ENCODE data around the gene RGS19. TPM values are rescaled to one million over a fixed set of nuclear protein-coding genes. Genes with fewer than 3 reads are reported as not detected.

The RGS19 gene
- total RNA-seq, 8 experiments from 2014 or later: 0.92 to 8.8 (median 3.3) TPM

DNA sequence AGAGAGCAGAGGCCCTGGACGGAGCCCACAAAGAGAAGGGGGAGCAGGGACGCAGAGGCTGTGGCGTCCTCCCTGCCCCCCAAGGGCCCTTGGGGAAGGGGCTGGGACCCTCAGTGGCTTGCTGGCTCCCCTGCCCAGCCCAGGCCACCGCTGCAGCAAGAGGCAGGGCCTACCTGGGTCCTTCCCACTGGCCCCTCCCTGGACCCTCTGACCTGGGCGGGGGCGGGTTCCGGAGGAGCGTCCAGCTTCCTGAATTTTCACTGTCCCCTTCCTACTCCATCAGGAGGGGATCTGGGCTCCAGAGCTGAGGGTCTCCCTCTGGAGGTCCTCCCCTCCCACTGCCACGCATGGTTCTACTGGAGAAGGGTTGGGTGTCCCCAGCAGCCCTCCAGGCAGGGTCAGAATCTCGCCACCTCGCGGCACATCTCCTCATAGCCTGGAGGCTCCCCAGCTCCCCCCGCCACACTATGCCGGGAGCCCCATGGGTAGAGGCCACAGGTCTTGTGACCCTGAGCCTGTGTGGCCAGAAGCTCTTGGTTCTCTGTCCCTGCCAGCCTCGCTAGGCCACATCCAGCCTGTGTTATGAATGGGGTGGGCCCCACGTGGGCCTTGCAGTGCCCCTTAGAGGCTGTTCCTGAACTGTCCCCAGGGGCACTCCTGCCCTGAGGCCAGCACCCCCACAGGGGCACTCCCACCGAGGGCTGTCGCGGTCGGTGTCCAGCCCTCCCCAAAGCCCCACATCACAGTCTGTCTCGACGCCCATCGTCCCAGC lies 28.9 kb downstream of the RGS19 start:
- no peak overlapping the region for H3K27ac ChIP-seq
- H3K4me3 ChIP-seq: no peak overlapping the region
- peaks cover 14 to 15% of the 10 kb centered on the region in 2 donors for H3K4me1 ChIP-seq (replicated peaks in 1 of 2)
- ATAC-seq (replicated peaks in 6 of 8): no peak
- whole genome bisulfite sequencing, 10 experiments: 67 to 74% methylated on average over 2 to 6 of the region's 23 CpGs; no CpG with 5 or more reads in 8 of the 10 experiments
- in situ Hi-C loops (cut with MboI; ENCODE audit: low pct_unique_long_range_greater_than_20kb in 2 of 9, low sequenced_read_pairs in 9 of 9, unreplicated experiment in 9 of 9): no loop called here

DNA sequence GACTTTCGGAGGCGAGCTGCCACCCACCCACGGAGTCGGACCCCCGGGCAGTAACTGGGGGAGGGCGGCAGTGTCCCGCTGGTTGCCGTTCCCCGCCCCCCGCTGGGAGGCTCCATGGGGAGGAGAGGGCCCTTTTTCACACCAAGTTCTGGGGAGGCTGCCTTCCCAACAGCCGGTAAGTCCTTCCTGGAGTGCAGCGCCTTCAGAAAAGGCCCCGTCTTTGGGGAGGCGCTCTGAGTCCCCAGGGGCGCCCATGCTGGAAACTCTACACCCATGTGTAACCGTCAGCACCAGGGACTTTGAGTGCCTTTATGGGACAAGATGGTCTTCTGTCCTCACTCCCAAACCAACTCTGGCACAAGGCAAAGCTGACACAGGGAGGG lies 29.4 kb downstream of the RGS19 start:
- Histone ChIP-seq H3K4me1 (replicated peaks in 1 of 2) (peaks cover 14 to 15% of the 10 kb centered on the region in 2 donors), H3K4me3 (no peak overlapping the region), H3K27ac (no peak overlapping the region)
- in situ Hi-C loops (cut with MboI; ENCODE audit: low pct_unique_long_range_greater_than_20kb in 2 of 9, low sequenced_read_pairs in 9 of 9, unreplicated experiment in 9 of 9): no loop called here
- no peak for ATAC-seq (replicated peaks in 6 of 8)
- 40 to 83% methylated on average over 1 of the region's 16 CpGs; no CpG with 5 or more reads in 8 of the 10 experiments for WGBS, 10 experiments

DNA sequence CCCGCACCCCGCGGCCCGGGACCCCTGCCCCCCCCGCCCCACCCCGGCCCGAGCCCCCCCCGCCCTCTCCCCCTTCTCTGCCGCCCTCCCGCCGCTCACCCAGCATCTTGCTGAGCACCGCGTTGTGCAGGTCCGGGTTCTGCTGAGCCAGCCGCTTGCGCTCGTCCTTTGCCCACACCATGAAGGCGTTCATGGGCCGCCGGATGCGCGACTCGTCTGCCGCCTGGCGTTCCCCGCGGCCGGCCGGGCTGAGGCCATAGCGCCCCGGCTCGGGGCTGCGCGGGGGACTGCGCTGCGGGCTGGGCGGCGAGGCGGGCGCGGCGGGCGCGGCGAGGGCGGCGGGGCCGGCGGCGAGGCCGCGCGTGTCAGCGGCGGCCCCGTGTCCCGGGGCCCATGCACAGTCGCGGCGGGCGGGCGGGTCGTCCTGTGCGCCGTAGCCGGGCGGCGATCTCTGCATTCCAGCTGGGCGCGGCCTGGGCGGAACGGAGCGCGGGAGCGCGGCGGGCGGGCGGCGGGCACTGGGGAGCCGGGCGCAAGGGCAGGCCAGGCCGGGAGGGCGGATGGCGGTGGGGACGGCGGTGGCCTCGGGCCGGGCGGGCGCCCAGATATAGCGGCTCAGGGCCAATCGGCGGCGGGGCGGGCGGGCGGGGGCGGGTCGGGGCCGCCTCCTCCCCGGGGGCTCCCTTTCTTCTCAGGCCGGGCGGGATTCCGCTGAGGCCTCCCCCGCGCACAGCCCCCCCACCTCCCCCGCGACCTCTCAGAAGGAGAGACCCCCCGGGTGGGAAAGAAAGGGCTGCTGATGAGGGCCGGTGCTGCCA lies 30.0 kb downstream of the RGS19 start, which contains the start of gene SOX18:
Gene SOX18, minus strand, starts transcription at position 580 of the 818 bp plus-strand sequence. Its CDS starts 123 bp downstream, at position 457.
- in situ Hi-C loops (cut with MboI; ENCODE audit: low pct_unique_long_range_greater_than_20kb in 2 of 9, low sequenced_read_pairs in 9 of 9, unreplicated experiment in 9 of 9): no loop called here
- Histone ChIP-seq H3K27ac (no peak within 1 kb of the TSS), H3K4me3 (peak within 1 kb of the TSS; percentile 24 to 30 (median 26)), H3K4me1 (replicated peaks in 1 of 2) (peaks cover 9 to 12% of the 10 kb centered on the region in 2 donors)
- ATAC-seq (replicated peaks in 6 of 8): peak; percentile 16 to 57 (median 34)
- no CpG with 5 or more reads among the region's 111 CpGs for WGBS, 10 experiments

DNA sequence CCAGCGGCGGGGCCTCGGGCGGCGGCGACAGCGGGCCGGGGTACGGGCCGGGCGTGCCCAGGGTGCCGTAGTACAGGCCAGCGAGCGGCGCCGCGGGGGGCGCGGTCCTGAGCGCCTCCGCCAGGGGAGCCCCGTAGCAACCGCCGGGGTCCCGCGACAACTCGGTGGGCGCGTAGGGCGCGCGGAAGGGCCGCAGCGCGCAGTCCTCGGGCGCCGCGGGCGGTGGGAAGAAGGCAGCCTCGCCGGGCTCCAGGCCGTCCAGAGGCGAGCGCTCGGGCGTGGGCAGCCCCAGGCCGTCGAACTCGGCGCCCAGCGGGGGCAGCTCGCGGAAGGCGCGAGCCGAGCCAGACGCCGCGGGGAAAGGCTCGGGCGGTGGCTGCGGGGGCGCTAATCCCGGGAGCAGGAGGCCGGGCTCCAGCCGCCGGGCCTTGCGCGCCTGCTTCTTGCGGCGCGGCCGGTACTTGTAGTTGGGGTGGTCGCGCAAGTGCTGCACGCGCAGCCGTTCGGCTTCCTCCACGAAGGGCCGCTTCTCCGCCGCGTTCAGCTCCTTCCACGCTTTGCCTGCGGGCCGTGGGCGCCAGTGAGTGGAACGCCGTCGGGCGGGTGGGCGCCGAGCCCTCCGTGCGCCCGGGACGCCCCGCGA lies 30.8 kb downstream of the RGS19 start:
- 0% methylated on average over 2 to 8 of the region's 101 CpGs; no CpG with 5 or more reads in 8 of the 10 experiments for WGBS, 10 experiments
- in situ Hi-C loops (cut with MboI; ENCODE audit: low pct_unique_long_range_greater_than_20kb in 2 of 9, low sequenced_read_pairs in 9 of 9, unreplicated experiment in 9 of 9): no loop called here
- H3K4me1 ChIP-seq (replicated peaks in 1 of 2): peaks cover 2 to 7% of the 10 kb centered on the region in 2 donors
- ATAC-seq (replicated peaks in 6 of 8): peak in 6 of 8 experiments; percentile 3 to 23 (median 12)
- no peak overlapping the region for H3K27ac ChIP-seq
- peak overlapping the region in 2 of 5 donors; percentile 26 to 30 for H3K4me3 ChIP-seq

DNA sequence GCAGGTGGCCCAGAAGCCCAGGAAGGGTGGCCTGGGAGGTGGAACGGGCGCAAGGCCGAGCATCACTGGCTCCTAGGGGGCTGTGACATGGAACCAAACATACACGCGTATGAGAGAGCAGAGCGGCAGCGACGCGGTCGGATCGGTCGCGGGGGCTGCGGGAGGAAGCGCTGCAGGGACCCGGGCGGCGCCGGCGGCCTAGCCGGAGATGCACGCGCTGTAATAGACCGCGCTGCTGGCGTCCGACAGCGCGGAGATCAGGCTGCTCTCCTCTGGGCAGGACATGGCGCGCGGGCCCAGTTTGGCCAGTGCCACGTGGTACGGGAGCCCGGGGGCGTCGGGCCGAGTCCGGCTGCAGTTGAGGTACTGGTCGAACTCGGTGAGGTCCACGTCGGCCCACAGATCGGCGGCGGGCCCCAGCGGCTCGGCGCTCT lies 31.3 kb downstream of the RGS19 start:
- peak in 5 of 8 experiments; percentile 3 to 23 (median 16) for ATAC-seq (replicated peaks in 6 of 8)
- WGBS, 10 experiments: 7% methylated on average over 26 of the region's 49 CpGs; no CpG with 5 or more reads in 9 of the 10 experiments
- peaks cover 2 to 7% of the 10 kb centered on the region in 2 donors for H3K4me1 ChIP-seq (replicated peaks in 1 of 2)
- in situ Hi-C loops (cut with MboI; ENCODE audit: low pct_unique_long_range_greater_than_20kb in 2 of 9, low sequenced_read_pairs in 9 of 9, unreplicated experiment in 9 of 9): no loop called here
- H3K27ac ChIP-seq: no peak overlapping the region
- H3K4me3 ChIP-seq: peak overlapping the region in 1 of 5 donors; percentile 5

DNA sequence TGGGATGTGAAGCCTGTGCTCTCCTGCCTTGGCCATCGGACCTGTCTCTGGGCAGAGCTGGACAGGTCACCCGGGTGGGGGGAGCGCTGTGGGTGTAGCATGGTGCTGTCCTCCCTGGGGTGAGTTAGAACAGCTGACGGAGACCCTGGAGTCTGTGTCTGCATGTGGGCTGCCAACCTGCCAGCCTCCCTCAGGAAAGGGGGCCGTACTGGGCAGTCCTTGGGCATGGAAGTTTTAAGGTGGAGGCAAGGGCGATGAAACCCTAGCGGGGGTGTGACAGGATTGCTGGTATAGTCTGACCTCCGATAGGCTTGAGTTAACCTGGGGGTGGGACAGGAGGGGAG lies 32.3 kb downstream of the RGS19 start:
- H3K4me1 ChIP-seq (replicated peaks in 1 of 2): peaks cover 6 to 7% of the 10 kb centered on the region in 2 donors
- no peak overlapping the region for H3K4me3 ChIP-seq
- in situ Hi-C loops (cut with MboI; ENCODE audit: low pct_unique_long_range_greater_than_20kb in 2 of 9, low sequenced_read_pairs in 9 of 9, unreplicated experiment in 9 of 9): no loop called here
- ATAC-seq (replicated peaks in 6 of 8): no peak
- H3K27ac ChIP-seq: no peak overlapping the region
- WGBS, 10 experiments: 73 to 77% methylated on average over 3 to 4 of the region's 8 CpGs; no CpG with 5 or more reads in 8 of the 10 experiments

DNA sequence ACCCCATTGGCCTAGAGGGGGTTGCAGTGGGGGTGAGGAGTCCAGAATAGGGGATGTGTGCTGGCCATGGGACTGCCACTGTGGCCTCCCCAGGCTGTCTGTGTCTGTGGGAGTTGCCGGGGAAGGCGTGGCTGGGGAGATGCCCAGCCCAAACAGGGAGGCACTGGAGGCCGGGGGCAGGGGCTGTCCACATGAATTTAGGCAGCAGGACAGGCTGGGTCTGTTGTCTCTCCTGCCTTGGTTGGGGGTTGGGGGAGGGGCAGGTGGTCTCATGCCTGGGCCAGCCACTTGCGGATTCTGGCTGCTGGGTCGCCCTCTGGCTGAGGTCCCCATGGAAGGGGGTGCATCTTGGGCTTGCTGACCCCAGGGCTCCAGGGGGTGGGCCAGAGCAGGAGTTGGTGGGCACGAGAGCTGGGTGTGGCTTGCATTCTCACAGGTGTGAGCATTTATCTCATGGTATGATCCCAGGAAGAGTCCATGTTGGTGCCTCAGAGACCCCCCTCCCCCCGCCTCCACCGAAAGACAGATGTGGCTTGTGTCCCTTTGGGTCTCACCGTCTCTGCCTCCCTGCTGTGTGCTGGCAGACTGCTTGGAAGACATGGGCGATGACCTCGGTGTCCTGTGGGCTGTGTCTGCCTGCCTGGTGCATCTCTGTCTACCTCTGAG lies 33.8 kb downstream of the RGS19 start:
- H3K4me1 ChIP-seq (replicated peaks in 1 of 2): peaks cover 6 to 7% of the 10 kb centered on the region in 2 donors
- in situ Hi-C loops (cut with MboI; ENCODE audit: low pct_unique_long_range_greater_than_20kb in 2 of 9, low sequenced_read_pairs in 9 of 9, unreplicated experiment in 9 of 9): no loop called here
- H3K4me3 ChIP-seq: no peak overlapping the region
- WGBS, 10 experiments: 53 to 83% (median 55%) methylated on average over 2 to 3 of the region's 11 CpGs; no CpG with 5 or more reads in 7 of the 10 experiments
- ATAC-seq (replicated peaks in 6 of 8): peak in 2 of 8 experiments; percentile 1 to 3
- no peak overlapping the region for H3K27ac ChIP-seq

DNA sequence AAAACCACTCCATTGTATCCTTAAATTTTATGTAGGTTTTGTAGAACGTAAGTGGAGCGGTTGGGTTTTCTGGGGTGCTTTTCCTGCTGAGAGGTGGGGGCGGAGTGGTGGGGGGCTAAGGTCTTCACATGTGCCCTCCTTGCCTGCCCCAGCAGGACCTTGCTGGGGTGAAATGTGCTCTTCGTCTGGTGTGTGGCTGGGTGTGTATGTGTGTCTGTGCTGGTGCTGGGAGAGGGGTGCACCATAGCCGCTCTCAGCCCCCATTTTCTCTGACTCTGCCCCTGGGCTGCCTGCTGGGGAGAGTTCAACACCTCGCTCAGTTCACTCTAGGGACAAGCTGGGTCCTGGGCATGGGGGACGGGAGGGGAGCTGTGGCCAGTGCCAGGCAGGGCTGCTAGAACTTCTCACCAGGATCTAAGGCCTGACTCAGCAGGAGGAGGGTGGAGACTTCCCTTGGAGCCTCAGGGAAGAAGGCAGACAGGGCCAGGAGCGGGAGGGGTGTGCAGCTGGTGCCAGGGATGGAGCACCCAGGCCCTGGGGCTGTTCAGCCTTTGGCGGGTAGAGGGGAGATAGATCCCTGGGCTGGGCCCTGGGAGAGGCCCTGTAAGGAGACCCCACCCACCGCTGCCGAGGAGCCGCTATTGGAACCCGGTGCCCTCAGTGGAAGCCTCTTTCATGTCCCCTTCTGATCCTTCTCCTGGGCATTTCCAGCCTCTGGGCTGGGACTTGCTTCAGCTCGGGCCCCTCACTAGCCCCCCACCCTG lies 34.7 kb downstream of the RGS19 start:
- H3K4me1 ChIP-seq (replicated peaks in 1 of 2): peaks cover 4 to 6% of the 10 kb centered on the region in 2 donors
- ATAC-seq (replicated peaks in 6 of 8): peak in 3 of 8 experiments; percentile 72 to 81 (median 75)
- in situ Hi-C loops (cut with MboI; ENCODE audit: low pct_unique_long_range_greater_than_20kb in 2 of 9, low sequenced_read_pairs in 9 of 9, unreplicated experiment in 9 of 9): no loop called here
- no peak overlapping the region for H3K27ac ChIP-seq
- WGBS, 10 experiments: 20 to 80% (median 63%) methylated on average over 1 to 5 of the region's 14 CpGs; no CpG with 5 or more reads in 6 of the 10 experiments
- H3K4me3 ChIP-seq: no peak overlapping the region

DNA sequence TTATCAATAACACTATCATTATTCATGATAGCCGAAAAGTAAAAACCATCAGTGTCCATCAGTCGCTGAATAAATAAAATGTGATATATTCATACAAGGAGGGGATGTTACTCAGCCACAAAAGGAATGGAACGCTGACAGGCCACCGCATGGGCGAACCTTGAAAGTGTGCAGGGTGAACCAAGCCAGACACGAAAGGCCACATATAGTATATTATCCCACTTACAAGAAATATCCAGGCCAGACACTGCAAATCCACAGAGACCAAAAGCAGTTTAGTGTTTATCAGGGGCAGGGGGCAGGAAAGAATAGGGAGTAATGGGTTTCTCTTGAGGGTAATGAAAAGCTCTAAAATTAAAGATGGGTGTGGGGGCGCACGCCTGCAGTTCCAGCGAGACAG lies 35.5 kb downstream of the RGS19 start:
- ATAC-seq (replicated peaks in 6 of 8): no peak
- 52 to 100% (median 80%) methylated on average over 1 to 7 of the region's 9 CpGs for WGBS, 10 experiments
- peaks cover 0 to 6% of the 10 kb centered on the region in 2 donors for H3K4me1 ChIP-seq (replicated peaks in 1 of 2)
- in situ Hi-C loops (cut with MboI; ENCODE audit: low pct_unique_long_range_greater_than_20kb in 2 of 9, low sequenced_read_pairs in 9 of 9, unreplicated experiment in 9 of 9): no loop called here
- H3K27ac ChIP-seq: no peak overlapping the region
- no peak overlapping the region for H3K4me3 ChIP-seq

DNA sequence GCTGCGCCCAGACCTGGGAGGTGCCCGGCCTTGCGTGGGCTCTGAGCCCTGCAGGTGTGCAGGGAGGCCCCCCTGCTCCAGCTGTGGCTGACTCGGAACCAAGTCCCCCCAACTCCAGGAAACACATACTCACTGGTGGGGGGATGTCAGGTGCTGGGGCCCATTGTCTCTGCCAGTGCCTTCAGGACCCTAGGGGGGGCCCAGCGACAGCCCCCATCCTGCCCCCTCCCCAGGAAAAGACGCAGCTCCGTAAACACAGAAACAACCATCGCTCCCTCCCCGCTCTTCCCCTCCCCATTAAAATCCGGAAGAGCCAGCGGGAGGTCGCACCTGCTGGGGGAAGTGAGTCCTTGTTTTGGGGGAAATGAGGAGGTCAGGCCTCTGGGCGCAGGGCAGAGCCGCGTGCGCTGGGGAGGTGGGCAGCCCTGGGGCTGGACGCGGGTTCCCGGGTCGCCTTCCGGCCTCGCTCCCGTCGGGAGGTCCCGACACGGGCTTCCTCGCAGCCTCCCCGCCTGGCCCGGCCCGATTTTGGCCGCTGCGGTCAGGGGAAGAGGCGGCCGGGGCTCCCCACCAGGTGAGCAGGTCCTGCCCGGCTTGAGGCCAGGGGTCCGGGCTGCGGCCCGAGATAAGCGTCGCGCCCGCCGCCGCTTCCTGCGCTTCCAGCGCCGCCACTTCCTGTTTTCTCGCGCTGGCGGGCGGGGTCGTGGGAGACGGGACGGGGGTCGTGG lies 37.1 kb downstream of the RGS19 start:
- peaks cover 6 to 8% of the 10 kb centered on the region in 2 donors for H3K4me1 ChIP-seq (replicated peaks in 1 of 2)
- 20% methylated on average over 1 of the region's 55 CpGs; no CpG with 5 or more reads in 8 of the 10 experiments for WGBS, 10 experiments
- no peak overlapping the region for H3K4me3 ChIP-seq
- in situ Hi-C loops (cut with MboI; ENCODE audit: low pct_unique_long_range_greater_than_20kb in 2 of 9, low sequenced_read_pairs in 9 of 9, unreplicated experiment in 9 of 9): no loop called here
- ATAC-seq (replicated peaks in 6 of 8): no peak
- no peak overlapping the region for H3K27ac ChIP-seq

DNA sequence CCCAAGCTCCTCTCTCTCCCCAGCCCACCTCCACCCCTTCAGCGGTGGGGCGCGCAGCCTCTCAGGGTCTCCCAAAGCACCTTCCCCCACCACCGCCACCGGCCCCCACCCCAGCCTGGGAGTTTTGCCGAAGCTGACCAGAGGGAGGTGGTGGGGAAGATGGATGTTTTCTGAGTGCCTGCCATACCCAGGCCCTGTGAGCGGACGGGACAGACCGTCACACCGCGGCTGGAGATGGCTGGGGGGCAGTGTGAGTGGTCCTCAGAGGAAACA lies 37.6 kb downstream of the RGS19 start:
- no peak for ATAC-seq (replicated peaks in 6 of 8)
- 19 to 30% (median 24%) methylated on average over 2 to 5 of the region's 11 CpGs; no CpG with 5 or more reads in 7 of the 10 experiments for WGBS, 10 experiments
- Histone ChIP-seq H3K27ac (no peak overlapping the region), H3K4me3 (no peak overlapping the region), H3K4me1 (replicated peaks in 1 of 2) (peaks cover 8 to 14% of the 10 kb centered on the region in 2 donors)
- in situ Hi-C loops (cut with MboI; ENCODE audit: low pct_unique_long_range_greater_than_20kb in 2 of 9, low sequenced_read_pairs in 9 of 9, unreplicated experiment in 9 of 9): no loop called here
